Body of pancreas (tissue), 4 donors: ENCODE data around the gene NQO2.

Experiments used
- CTCF ChIP-seq, 7 experiments: fragments of 450-650 bp in 4 of 7; fragments of 200-600 bp in 3 of 7; sonication (generic) in 3 of 7; IDR thresholded peaks; one replicate each; pipeline ENCODE4 v1.5.1; 2016 to 2019; ENCODE audit warnings: antibody characterized with exemption in 7 of 7
- POLR2A ChIP-seq, 3 donors: fragments of 450-650 bp; IDR thresholded peaks; one replicate each; pipeline ENCODE4 v1.6.1; 2016; ENCODE audit warnings: antibody characterized with exemption in 3 of 3, mild to moderate bottlenecking in 2 of 3

GRCh38 chr6:2970753-2971419 lies 28.8 kb upstream of the NQO2 start:
- TF ChIP-seq CTCF (IDR thresholded peaks at IDR 0.05) (no peak), POLR2A (IDR thresholded peaks at IDR 0.05) (peak in 1 of 3 donors; percentile 55)
